ENCODE measurements around the gene TVP23A.

TVP23A gene

DNA sequence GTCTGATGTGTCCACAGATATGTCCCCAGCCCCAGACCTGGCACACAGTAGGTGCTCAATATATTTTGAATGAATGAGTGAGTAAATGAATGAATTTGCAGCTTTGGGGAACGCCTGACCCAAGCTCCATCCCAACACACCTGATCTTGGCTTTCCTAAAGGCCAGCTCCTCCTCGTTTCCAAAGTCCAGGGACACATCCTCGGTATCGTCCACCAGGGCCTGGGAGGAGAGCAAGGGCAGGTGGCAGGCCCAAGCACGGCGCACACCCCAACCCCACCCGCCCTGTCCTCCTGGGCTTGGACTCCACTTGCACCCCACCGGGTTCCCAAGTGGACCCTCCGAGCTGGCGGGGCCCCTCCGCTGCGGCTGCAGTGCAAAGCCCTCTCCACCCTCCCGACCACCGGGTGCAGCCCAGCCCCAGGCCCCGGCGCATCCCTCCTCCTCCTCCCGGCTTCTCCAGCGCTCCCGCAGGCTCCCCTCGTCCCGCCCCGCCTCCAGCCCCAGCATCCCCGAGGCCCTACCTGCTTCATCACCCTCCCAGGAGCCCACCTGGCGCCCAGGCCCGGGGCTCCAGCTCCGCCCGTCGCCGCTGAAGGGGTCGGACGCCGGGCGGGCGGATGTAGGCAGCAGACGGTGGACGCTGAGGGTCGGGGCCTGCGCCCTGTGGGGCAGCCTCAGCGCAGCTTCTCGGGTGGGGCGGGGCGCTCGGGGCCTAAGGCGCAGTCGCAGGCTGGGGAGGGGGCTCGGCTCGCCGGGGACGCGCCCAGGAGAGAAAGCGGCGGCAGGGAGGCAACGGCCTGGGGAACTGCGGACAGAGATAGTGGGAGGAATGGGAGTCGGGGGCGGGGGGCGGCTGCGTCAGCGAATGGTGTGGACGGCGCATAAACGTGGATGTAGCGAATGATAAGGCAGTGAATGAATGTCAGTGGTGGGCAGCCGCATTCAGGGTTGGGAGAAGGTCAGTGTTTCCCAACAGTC, at the start of gene TVP23A:
TSS of gene TVP23A (minus strand) at position 832 of the 979 bp plus-strand sequence. CDS start at position 531, 301 bp downstream.
- DNase-seq, result no peak

DNA sequence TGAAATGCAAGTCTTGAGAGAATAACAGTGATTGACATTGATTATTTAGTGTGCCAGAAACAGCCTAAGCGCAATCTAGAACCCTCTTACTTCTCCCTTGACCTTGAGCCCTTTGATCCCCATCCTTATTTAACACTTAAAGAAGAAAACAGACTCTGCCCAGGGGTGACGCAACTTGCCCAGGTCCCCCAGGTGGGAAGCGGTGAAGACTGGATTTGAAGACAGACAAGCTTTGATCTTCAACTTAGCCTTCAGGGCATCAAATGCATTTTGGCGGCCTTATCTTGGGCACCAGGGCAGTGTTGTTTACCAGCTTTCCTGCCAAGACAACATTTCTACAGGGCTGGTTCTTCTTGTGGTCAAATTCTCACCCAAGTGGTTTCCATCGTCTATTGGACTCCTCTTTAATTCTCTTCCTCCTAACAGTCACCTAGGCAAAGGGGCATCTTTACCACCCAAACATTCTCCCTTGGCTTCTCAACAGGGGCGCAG, 49.6 kb upstream of the TVP23A start:
- no peak for DNase-seq

DNA sequence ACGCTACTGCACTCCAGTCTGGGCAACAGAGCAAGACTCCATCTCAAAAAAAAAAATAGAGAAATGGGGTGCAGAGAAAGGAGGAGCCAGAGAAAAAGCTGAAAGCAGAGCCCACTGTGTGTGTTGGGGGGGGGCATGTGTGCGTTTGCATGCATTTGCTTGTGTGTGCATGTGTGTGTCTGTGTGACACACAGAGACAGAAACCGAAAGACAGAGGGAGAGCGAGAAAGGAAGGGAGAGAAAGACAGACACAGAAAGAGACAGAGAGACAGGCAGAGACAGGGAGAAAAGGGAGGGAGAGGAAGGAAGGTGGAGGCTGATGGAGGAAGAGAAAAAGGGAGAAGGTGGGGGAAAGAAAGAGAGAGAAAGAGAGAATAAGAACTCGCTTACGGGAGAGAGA, 48.6 kb upstream of the TVP23A start:
- DNase-seq, result no peak

DNA sequence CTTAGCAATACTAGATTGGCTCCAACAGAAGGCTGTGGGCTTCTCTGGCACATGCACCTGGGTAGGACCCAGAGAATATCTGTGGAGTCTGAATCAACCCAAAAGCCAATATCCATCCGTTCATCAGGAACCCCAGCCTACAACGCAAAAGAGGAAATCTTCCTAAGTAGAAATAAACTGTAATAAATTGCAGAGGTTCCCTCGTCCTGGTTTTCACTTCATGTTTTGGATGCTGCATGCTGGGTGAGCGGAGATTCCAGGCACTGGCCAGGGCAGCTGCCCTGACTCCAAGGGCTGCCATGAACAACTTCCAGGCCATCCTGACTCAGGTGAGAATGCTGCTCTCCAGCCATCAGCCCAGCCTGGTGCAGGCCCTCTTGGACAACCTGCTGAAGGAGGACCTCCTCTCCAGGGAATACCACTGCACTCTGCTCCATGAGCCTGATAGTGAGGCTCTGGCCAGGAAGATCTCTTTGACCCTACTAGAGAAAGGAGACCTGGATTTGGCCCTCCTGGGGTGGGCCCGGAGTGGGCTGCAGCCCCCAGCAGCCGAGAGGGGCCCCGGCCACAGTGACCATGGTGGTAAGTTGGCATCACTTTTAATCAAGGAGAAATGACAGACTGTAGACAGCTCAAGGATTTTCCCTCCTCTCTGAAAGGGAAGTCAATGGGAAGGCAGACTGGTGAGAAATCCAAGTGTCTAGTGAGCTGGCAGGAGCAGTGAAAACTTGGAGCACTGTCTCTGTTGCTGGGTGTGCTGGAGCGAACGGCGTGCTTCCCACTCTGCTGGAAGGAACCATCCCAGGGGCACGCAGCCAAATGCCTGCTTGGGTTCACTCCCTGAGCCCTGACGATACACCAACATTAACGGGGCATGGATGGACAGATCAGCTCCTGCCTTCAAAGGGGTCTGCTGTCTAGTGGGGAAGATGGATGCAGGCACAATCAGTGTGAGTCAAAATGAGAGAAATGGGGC, 47.7 kb upstream of the TVP23A start:
- no peak for DNase-seq

DNA sequence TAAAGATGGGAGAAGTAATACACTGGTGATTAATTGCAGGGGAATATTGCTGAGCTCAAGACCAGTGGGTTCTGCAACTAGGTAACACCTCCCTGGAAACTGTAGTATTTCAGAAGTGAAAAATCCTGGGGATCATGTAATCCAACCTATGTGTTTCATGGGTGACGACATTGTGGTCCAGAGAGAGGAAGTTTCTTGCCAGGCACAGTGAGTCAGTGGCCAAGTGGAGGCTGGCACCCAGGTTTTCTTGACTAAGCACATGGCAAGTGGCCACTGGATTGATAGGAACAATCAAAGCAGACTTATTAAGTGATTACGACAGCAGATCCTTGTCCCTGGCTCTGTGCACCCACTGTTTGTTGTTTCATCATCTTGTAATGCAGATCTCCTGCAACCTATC, 43.8 kb upstream of the TVP23A start:
- DNase-seq, result peak; percentile 58

DNA sequence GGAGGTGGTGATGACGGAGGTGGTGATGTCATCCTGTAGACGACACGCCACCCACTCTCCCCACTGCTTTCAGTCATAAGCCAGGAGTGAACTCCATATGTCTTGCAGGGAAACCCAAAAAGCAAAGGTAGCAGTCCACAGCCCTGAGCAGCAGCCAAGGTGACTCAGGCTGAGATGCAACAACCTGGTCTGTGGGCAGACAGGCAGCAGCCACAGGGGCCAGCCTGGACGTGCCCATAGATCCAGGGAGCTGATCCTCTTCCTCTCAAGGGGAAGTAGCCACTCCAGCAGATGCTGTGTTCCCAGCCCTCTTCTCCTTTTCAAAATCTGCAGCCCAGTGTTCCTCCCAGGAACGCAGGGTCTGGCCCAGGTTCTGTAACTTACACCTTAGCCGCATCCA, 41.1 kb upstream of the TVP23A start:
- no peak for DNase-seq

DNA sequence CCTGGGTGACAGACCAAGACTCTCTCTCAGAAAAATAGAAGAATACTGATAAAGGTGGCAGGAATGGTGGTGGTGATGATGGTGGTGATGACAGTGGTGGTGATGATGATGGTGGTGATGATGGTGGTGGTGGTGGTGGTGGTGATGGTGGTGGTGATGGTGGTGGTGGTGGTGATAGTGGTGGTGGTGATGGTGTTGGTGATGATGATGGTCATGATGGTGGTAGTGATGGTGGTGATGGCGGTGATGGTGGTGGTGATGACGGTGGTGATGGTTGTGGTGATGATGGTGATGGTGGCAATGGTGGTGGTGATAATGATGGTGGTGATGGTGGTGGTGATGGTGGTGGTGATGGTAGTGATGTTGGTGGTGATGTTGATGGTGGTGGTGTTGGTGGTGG, 40.4 kb upstream of the TVP23A start:
- no peak for DNase-seq

DNA sequence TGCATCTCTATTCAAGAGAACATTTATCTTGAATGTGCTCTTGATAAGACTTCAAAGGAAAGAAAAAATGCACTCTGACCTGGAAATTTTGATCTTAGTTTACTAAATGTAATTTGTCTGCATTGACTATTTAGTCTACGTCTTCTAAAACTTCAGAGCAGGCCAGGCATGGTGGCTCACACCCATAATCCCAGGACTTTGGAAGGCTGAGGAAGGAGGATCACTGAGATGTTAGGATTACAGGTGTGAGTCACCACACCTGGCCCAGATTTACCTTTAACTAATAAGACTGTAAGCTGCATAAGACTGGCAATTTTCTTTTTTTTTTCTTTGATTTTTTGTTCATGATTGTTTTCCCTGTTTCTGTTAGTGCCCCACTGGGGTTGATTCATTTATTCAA, 39.6 kb upstream of the TVP23A start:
- DNase-seq, result no peak

DNA sequence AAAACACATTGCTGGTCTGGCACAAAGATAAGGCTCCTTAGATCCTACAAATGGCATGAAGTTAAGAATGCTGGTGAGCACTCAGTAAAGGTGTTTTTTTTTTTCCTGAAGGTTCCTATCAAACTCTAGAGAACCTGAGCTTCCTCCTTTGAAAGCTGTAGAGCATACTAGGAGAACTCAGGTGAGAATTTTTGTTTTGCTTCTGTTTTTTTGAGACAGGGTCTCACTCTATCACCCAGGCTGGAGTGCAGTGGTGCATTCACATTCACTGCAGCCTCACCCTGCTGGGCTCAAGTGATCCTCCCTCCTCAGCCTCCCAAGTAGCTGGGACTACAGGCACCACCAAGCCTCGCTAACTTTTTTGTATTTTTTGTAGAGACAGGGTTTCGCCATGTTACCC, 37.4 kb upstream of the TVP23A start:
- no peak for DNase-seq

DNA sequence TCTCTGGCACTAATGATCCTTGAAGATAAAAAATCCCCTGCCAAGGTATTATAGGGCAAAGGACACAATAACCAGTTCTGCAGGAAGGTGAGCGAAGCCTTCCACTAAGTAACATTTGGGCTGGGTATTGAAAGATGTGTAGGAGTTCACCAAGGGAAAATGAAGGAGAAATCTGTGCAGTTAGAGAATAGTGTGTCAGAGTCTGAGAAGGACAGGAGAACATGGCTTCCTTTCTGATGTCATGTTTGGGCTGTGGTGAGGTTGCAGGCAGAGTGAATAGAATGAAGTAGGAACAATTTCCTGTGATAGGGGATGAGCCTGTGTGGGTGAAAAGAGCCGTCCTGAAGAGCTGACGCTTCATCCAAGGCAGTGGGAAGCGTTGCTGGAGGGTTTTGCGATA, 34.4 kb upstream of the TVP23A start:
- DNase-seq, result no peak

DNA sequence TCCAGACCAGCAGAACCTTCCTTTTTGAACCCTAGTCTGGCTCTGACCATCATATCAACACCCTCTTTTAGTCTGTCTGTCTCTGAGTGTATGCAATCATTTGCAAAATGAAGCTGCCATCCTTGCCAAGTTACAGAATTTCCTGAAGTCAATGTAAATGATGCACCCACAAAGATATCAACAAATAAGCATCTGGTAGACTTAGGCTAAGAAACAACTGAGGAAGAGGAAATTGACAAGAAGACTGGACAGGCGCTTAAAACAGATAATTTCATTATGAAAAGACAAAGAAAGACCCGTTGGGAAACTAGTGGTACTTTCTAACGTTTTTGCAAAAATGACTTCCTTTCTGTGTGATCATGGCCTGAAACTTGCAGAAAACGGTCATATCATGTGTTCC, 33.7 kb upstream of the TVP23A start:
- no peak for DNase-seq

DNA sequence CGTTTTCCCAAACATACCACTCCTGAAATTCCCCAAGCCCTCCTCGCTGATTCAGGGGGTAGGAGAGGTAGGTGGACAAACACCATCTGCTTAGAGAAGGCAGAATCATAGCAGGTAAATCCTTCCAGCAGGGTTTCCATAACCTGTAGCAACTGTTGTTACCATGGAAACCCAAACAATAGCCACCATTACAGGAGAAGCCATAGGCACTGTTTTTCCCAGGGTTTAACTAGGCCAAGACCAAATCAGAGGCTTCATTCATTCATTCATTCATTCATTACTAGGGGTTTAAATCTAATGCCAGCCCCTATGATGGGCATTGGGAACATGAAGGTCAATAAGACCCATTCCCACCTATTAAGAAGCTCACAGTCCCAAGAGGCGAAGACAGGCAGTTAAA, 32.9 kb upstream of the TVP23A start:
- no peak for DNase-seq

DNA sequence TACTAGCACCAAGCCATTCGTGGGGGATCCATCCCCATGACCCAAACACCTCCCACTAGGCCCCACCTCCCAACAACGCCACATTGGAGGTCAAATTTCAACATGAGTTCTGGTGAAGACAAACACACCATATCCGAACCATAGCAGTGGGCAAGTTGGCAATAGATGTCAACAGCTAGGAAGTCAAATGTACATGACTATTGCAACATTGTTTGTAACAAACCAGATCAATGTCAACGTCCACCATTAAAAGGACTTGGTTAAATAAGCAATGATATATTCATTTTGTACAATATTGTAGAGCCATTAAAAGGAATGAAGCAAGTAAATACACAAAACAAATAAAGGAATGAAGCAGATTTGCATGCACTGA, 31.9 kb upstream of the TVP23A start:
- DNase-seq, result no peak

DNA sequence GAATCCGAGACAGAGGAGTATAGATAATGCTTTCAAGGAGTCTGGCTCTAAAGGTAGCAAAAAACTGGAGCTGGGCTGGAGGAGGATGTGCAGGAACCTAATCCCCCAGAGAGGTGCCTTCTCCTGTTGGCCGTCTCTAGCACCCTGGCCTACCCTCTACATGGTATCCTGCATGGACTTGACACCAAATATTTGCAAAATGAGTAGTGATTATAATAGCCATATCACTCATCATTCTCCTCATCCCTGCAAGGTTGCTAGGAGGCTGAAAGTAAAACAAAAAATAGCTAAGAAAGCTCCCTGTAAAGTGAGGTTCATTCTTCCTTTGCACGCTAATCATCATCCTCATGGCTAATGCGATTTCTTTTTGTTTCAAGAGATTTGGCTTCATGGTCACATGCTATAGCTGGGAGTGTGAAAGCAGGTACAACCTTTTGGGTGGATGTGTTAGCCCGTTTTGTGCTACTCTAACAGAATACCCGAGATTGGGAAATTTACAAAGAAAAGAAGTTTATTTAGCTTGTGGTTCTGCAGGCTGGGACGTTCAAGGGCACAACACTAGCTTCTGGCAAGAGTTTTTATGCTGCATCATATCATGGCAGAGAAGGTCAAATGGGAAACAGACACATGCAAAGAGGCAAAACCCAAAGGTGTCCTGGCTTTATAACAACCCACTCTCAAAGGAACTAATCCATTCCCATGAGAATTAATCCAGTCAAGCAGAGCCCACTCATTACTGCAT, 31.3 kb upstream of the TVP23A start:
- no peak for DNase-seq

DNA sequence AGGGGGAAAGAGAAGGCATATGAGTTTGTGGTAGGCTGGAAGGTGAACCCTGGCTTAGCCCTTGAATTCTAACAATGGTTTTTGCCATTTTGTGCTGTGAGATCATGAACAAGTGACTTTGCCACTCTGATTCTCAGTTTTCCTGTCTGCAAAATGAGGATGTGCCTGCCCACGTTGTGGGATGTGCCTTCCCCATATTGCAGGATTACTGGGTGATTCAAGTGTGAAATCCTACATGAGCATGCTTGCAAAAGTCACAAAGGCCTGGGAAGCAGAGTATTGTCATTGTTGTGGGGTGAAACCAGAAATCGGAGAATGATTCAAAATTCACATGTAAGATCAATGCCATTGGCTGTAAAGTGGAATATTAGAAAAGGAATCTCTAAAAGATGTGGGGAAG, 28.6 kb upstream of the TVP23A start:
- no peak for DNase-seq

DNA sequence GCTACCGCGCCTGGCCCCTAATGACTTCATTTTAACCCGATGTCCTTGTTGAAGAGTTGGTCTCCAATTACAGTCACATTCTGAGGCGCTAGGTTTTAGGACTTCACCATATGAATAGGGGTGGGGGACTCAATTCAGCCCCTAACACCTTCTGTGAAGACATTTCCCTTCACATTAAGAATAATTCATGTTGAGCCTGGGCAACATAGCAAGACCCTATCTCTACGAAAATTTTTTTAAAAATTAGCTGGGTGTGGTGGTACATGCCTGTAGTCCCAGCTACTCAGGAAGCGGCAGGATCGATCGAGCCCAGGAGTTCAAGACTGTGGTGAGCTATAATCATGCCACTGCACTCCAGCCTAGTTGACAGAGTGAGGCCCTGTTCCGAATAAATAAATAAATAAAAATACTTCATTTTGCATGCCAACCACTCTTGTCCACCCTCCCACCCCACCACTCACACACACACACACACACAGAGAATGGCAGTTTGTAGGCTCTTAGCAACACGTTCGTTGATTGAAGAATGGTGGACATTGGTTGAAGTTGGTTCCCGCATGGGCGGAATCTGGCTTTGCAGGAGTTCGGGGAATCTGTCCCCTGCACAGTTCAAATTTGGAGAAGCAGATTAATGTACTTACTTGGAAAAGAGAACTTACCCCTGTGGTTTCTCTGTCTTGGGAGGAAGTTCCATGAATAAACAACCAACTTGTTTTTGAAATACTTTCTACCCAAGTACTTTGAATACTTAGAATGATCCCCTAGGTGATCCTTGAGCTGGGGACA, 27.8 kb upstream of the TVP23A start:
- DNase-seq, result no peak

DNA sequence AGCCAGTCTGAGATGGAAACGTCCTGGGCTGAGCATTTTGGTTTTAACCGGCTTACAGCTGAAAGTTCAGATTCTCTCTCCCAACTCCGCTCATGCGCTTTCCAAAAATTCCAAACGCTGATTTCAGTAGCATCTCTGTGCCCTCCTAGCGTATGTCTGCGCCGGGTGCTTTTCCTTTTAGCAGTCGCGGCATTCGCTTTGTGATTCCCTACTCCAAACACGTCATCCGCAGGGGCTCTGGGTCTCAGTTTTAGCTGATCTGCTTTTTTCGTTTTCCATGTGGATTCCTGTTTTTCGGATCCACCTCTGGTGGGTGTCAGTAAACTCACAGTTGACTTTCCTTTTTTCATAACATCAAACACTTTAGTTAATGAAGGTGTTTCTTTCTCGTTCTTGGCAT, 22.1 kb upstream of the TVP23A start:
- DNase-seq, result no peak

DNA sequence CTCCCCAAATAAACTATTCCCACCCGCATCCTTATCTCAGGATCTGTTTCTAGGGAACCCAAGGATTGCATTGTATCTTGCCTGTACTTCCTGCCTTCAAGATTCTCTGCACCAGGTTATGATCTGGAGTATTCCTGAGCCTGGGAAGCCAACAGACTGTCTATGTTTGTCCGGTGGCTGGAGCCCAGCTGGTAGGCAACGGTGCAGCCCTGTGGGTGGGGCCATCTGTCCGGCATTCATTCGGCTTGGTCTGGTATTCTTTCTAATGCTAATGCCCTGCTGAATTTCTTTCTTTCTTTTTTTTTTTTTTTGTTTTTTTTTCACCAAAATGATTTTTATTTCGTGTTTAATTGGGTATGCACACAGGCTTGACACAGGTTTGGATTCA, 20.7 kb upstream of the TVP23A start:
- DNase-seq, result no peak

DNA sequence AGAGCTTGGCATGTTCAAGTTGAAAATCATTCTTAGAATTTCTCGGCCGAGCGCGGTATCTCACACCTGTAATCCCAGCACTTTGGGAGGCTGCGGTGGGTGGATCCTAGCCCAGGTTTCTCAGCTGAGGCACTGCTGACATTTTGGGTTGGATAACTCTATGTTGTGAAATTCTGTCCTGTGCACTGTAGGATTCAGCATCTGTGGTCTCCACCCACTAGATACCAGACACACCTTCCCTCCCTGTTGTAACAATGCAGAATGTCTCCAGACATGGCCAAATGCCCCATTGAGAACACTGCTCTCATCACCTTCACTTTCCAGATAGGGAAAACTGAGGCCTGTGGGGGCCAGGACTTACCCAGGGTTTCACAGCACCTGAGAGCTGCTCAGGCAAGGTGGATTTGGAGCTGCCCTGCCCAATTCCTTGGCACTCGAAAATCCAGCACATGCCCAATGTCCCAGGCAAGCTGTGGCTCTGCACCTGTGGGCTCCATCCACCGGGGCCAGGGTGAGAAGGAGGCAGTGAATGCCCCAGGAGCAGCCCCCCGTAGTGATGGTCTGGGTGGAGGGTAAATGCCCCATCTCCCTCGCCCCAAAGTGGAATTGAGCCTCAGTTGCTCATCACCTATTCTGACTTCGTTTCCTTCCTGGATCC, 20.2 kb upstream of the TVP23A start:
- no peak for DNase-seq

DNA sequence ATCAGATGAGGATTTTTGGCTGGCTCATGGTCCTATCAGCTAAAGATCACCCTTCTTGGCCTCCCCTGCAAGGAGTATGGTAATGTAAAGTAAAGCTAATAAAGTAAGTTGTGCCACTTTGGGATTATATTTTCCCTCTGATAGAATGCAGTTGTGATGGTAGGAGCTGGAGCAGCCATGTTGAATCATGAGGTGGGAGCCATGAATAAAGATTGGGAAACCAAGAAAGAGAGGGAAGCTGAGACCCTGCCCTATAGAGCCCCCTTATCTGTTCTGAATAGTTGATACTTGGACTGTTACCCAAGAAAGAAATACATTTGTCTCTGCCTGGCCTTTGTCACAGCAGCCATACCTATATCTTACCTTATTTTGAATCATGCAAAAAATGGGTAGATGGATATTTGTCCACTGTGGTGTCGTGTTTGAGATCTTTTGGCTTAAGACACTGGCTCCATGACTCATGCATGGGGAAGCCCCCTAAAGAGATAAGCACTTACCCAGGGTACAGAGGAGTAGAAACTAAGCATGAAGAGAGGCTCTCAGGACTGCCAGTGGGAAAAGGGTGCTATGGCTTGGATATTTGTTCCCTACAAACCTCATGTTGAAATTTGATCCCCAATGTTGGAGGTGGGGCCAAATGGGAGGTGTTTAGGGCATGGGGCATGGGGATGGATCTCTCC, 17.7 kb upstream of the TVP23A start:
- no peak for DNase-seq

Data from kidney glomerular epithelial cell (primary cell).